ENCODE measurements around the gene ELFN1.

ELFN1 gene

GRCh38 chr7:1757601-1758000 lies 87.5 kb downstream of the ELFN1 start:
- no peaks in the 10 kb centered on the region for H4K20me1 ChIP-seq (ENCODE audit: low read depth, low read length)
- no peak overlapping the region for H2AFZ ChIP-seq (ENCODE audit: low read depth, low read length, severe bottlenecking)
- H3K4me3 ChIP-seq (ENCODE audit: insufficient read depth, low read length, poor library complexity, severe bottlenecking) = no peak overlapping the region
- no peaks in the 10 kb centered on the region for H3K9me2 ChIP-seq (replicated peaks; ENCODE audit: insufficient read depth, low read length)
- H3K79me2 ChIP-seq (ENCODE audit: insufficient read depth, low read length) = no peaks in the 10 kb centered on the region
- H3K9me3 ChIP-seq (ENCODE audit: insufficient read depth, low read length) = no peaks in the 10 kb centered on the region
- H3K27me3 ChIP-seq (ENCODE audit: low read length) = no peaks in the 10 kb centered on the region
- H3K4me2 ChIP-seq (ENCODE audit: low read depth, low read length, poor library complexity, severe bottlenecking) = no peak overlapping the region
- H3K9ac ChIP-seq (ENCODE audit: low read length) = no peak overlapping the region
- peaks cover 9% of the 10 kb centered on the region; the same call in 1 of the 2 replicates for H3F3A ChIP-seq (ENCODE audit: insufficient read depth)
- H3K27ac ChIP-seq (ENCODE audit: low read depth, low read length) = no peak overlapping the region
- TF ChIP-seq, protein P1, sequence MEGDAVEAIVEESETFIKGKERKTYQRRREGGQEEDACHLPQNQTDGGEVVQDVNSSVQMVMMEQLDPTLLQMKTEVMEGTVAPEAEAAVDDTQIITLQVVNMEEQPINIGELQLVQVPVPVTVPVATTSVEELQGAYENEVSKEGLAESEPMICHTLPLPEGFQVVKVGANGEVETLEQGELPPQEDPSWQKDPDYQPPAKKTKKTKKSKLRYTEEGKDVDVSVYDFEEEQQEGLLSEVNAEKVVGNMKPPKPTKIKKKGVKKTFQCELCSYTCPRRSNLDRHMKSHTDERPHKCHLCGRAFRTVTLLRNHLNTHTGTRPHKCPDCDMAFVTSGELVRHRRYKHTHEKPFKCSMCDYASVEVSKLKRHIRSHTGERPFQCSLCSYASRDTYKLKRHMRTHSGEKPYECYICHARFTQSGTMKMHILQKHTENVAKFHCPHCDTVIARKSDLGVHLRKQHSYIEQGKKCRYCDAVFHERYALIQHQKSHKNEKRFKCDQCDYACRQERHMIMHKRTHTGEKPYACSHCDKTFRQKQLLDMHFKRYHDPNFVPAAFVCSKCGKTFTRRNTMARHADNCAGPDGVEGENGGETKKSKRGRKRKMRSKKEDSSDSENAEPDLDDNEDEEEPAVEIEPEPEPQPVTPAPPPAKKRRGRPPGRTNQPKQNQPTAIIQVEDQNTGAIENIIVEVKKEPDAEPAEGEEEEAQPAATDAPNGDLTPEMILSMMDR (IDR thresholded peaks at IDR 0.05; ENCODE audit: insufficient read depth, low read length, poor library complexity, severe bottlenecking) = no peak
- TF ChIP-seq EZH2phosphoT487 (conservative IDR thresholded peaks at IDR 0.05; ENCODE audit: low read length) = no peak
- H3K36me3 ChIP-seq (ENCODE audit: low read length) = no peaks in the 10 kb centered on the region

DNA sequence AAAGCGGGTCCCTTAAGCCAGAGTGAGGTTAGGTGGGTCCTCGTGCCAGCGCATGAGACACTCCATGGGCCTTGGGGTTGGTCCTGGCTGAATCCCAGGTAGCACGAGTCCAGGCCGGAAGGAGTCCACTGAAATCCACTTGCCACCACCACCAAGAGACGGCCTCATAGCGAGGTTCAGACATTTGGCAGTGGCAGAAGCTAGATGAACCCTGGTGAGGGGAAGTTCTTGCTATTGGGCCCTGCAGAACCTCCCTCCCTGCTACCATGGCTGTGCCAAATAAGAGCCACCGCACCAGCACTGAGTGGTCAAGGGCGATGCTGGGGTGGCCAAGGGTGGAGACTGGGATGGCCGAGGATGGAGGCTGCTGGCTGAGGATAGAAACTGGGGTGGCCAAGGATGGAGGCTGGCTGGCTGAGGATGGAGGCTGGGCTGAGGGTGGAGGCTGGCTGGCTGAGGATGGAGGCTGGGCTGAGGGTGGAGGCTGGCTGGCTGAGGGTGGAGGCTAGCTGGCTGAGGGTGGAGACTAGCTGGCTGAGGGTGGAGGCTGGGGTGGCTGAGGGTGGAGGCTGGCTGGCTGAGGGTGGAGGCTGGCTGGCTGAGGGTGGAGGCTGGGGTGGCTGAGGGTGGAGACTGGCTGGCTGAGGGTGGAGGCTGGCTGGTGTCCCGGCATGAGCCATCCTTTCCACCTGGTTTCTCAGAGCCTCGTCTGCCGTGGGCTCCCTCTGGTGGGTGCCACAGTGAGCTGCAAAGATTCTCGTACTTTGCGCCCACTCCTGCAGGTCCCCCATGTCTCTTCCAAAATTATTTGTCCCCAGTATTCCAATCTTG lies 88.2 kb downstream of the ELFN1 start:
- Histone ChIP-seq H3K9ac (ENCODE audit: low read length) (no peak overlapping the region), H3K9me2 (replicated peaks; ENCODE audit: insufficient read depth, low read length) (no peaks in the 10 kb centered on the region), H3K27me3 (ENCODE audit: low read length) (no peaks in the 10 kb centered on the region), H3F3A (ENCODE audit: insufficient read depth) (0 out of 2 replicates have a peak, but pooled peaks cover 3% of the 10 kb centered on the region), H3K4me3 (ENCODE audit: insufficient read depth, low read length, poor library complexity, severe bottlenecking) (no peak overlapping the region), H2AFZ (ENCODE audit: low read depth, low read length, severe bottlenecking) (no peak overlapping the region), H3K9me3 (ENCODE audit: insufficient read depth, low read length) (no peaks in the 10 kb centered on the region), H4K20me1 (ENCODE audit: low read depth, low read length) (no peaks in the 10 kb centered on the region), H3K4me2 (ENCODE audit: low read depth, low read length, poor library complexity, severe bottlenecking) (no peak overlapping the region), H3K79me2 (ENCODE audit: insufficient read depth, low read length) (no peaks in the 10 kb centered on the region), H3K27ac (ENCODE audit: low read depth, low read length) (no peak overlapping the region), H3K36me3 (ENCODE audit: low read length) (no peaks in the 10 kb centered on the region)
- TF ChIP-seq EZH2phosphoT487 (conservative IDR thresholded peaks at IDR 0.05; ENCODE audit: low read length) = no peak
- TF ChIP-seq, protein P1 (IDR thresholded peaks at IDR 0.05; ENCODE audit: insufficient read depth, low read length, poor library complexity, severe bottlenecking) = peak; percentile 55

- Histone ChIP-seq H3K9me3 (ENCODE audit: insufficient read depth, low read length) (no peaks in the 10 kb centered on the region), H3K4me3 (ENCODE audit: insufficient read depth, low read length, poor library complexity, severe bottlenecking) (no peak overlapping the region), H3F3A (ENCODE audit: insufficient read depth) (no peaks in the 10 kb centered on the region), H3K79me2 (ENCODE audit: insufficient read depth, low read length) (no peaks in the 10 kb centered on the region), H4K20me1 (ENCODE audit: low read depth, low read length) (no peaks in the 10 kb centered on the region), H2AFZ (ENCODE audit: low read depth, low read length, severe bottlenecking) (no peak overlapping the region), H3K9ac (ENCODE audit: low read length) (no peak overlapping the region), H3K27me3 (ENCODE audit: low read length) (no peaks in the 10 kb centered on the region), H3K36me3 (ENCODE audit: low read length) (no peaks in the 10 kb centered on the region), H3K9me2 (replicated peaks; ENCODE audit: insufficient read depth, low read length) (no peaks in the 10 kb centered on the region), H3K27ac (ENCODE audit: low read depth, low read length) (no peak overlapping the region), H3K4me2 (ENCODE audit: low read depth, low read length, poor library complexity, severe bottlenecking) (no peak overlapping the region)
- TF ChIP-seq, protein P1 (IDR thresholded peaks at IDR 0.05; ENCODE audit: insufficient read depth, low read length, poor library complexity, severe bottlenecking) = no peak
- TF ChIP-seq EZH2phosphoT487 (conservative IDR thresholded peaks at IDR 0.05; ENCODE audit: low read length) = no peak
Observed at GRCh38 chr7:1758859-1759521, 88.9 kb downstream of the ELFN1 start.
